Loucy (cell line): ENCODE measurements around the gene ARMC5.

Experiments
- H2AFZ ChIP-seq: fragments of 200-600 bp; sonication (generic); 2 replicates; pipeline ENCODE4 v1.6.0; 2016; ENCODE audit warnings: antibody characterized with exemption, mild to moderate bottlenecking, low read length, moderate library complexity
- H3F3A ChIP-seq: fragments of 200-600 bp; 2 replicates; pipeline ENCODE4 v1.6.0; 2016; ENCODE audit warnings: antibody characterized with exemption, low read depth, mild to moderate bottlenecking
- H3K27me3 ChIP-seq: fragments of 200-600 bp; sonication (generic); 2 replicates; pipeline ENCODE4 v1.6.1; 2014; ENCODE audit warnings: low read length, mild to moderate bottlenecking; ENCODE audit not compliant: insufficient read depth, poor library complexity, severe bottlenecking
- H3K36me3 ChIP-seq: fragments of 200-600 bp; sonication (generic); 2 replicates; pipeline ENCODE4 v1.6.1; 2016; ENCODE audit warnings: low read length; ENCODE audit not compliant: insufficient read depth
- H3K4me1 ChIP-seq: fragments of 200-600 bp; sonication (generic); 2 replicates; pipeline ENCODE4 v1.5.1; 2014; ENCODE audit warnings: low read length, mild to moderate bottlenecking; ENCODE audit not compliant: insufficient read depth, poor library complexity, severe bottlenecking
- H3K4me2 ChIP-seq: fragments of 200-600 bp; sonication (generic); 2 replicates; pipeline ENCODE4 v1.6.0; 2014; ENCODE audit warnings: antibody characterized with exemption, low read length, low read depth, mild to moderate bottlenecking; ENCODE audit not compliant: poor library complexity, severe bottlenecking
- H3K4me3 ChIP-seq: fragments of 200-600 bp; sonication (generic); 2 replicates; pipeline ENCODE4 v1.5.1; 2014; ENCODE audit warnings: low read length, mild to moderate bottlenecking, mixed read lengths; ENCODE audit not compliant: poor library complexity, severe bottlenecking
- H3K79me2 ChIP-seq: fragments of 200-600 bp; sonication (generic); 2 replicates; pipeline ENCODE4 v1.6.1; 2014; ENCODE audit warnings: low read length; ENCODE audit not compliant: insufficient read depth
- H3K9ac ChIP-seq: fragments of 200-600 bp; sonication (generic); 2 replicates; pipeline ENCODE4 v1.6.0; 2014; ENCODE audit warnings: mild to moderate bottlenecking, low read depth, low read length, moderate library complexity; ENCODE audit not compliant: poor library complexity, severe bottlenecking
- H3K9me2 ChIP-seq: fragments of 200-600 bp; sonication (generic); replicated peaks from 2 replicates; pipeline ENCODE4 v1.6.1; 2016; ENCODE audit warnings: low read depth, low read length, mixed read lengths
- H3K9me3 ChIP-seq: fragments of 200-600 bp; sonication (generic); 2 replicates; pipeline ENCODE4 v1.6.1; 2014; ENCODE audit warnings: mild to moderate bottlenecking, antibody characterized with exemption, low read length, low read depth; ENCODE audit not compliant: insufficient read depth
- H4K20me1 ChIP-seq: fragments of 200-600 bp; sonication (generic); 2 replicates; pipeline ENCODE4 v1.6.0; 2014; ENCODE audit warnings: antibody characterized with exemption, low read length, mild to moderate bottlenecking; ENCODE audit not compliant: insufficient read depth, poor library complexity, severe bottlenecking
- EZH2phosphoT487 ChIP-seq: fragments of 200-600 bp; IDR thresholded peaks from 2 replicates; pipeline ENCODE4 v1.6.1; 2018; ENCODE audit warnings: antibody characterized with exemption, mild to moderate bottlenecking, moderate library complexity, borderline replicate concordance
- TF ChIP-seq, protein P1 (sequence below): fragments of 200-600 bp; sonication (generic); conservative IDR thresholded peaks from 2 replicates; pipeline ENCODE4 v1.5.1; 2014; ENCODE audit warnings: mild to moderate bottlenecking, antibody characterized with exemption, low read length

ARMC5 gene

DNA sequence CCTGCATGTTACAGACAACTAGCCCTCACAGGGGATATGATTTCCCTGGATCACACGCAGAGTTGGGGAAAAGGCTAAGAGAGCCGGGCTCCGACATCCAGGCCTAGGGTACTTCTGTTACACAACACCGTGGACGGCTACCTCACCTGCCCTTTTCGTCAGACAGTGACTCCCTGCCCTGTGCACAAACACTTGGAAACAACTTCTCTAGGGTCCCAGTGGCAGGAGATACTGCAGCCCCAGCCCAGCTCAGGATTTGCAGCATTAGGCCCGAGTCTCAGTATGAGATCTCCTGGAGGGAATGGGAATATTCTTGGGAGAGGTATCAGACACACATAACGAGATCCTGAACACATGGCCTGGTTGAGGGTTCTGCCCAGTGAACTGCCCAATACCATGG, 40.6 kb downstream of the ARMC5 start:
- no peak overlapping the region for H3K4me3 ChIP-seq
- no peaks in the 10 kb centered on the region for H3K9me3 ChIP-seq
- peaks cover 6% of the 10 kb centered on the region; the same call in 1 of the 2 replicates for H3K79me2 ChIP-seq
- no peak overlapping the region for H3K9ac ChIP-seq
- H3K4me1 ChIP-seq: peaks cover 16% of the 10 kb centered on the region
- TF ChIP-seq EZH2phosphoT487: no peak
- TF ChIP-seq, protein P1, sequence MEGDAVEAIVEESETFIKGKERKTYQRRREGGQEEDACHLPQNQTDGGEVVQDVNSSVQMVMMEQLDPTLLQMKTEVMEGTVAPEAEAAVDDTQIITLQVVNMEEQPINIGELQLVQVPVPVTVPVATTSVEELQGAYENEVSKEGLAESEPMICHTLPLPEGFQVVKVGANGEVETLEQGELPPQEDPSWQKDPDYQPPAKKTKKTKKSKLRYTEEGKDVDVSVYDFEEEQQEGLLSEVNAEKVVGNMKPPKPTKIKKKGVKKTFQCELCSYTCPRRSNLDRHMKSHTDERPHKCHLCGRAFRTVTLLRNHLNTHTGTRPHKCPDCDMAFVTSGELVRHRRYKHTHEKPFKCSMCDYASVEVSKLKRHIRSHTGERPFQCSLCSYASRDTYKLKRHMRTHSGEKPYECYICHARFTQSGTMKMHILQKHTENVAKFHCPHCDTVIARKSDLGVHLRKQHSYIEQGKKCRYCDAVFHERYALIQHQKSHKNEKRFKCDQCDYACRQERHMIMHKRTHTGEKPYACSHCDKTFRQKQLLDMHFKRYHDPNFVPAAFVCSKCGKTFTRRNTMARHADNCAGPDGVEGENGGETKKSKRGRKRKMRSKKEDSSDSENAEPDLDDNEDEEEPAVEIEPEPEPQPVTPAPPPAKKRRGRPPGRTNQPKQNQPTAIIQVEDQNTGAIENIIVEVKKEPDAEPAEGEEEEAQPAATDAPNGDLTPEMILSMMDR: no peak
- H3K4me2 ChIP-seq: no peak overlapping the region
- no peak overlapping the region for H2AFZ ChIP-seq
- no peaks in the 10 kb centered on the region for H3K9me2 ChIP-seq
- H3K36me3 ChIP-seq: peaks cover 22% of the 10 kb centered on the region; the same call in 1 of the 2 replicates
- no peaks in the 10 kb centered on the region for H4K20me1 ChIP-seq
- H3K27me3 ChIP-seq: no peaks in the 10 kb centered on the region
- no peaks in the 10 kb centered on the region for H3F3A ChIP-seq

DNA sequence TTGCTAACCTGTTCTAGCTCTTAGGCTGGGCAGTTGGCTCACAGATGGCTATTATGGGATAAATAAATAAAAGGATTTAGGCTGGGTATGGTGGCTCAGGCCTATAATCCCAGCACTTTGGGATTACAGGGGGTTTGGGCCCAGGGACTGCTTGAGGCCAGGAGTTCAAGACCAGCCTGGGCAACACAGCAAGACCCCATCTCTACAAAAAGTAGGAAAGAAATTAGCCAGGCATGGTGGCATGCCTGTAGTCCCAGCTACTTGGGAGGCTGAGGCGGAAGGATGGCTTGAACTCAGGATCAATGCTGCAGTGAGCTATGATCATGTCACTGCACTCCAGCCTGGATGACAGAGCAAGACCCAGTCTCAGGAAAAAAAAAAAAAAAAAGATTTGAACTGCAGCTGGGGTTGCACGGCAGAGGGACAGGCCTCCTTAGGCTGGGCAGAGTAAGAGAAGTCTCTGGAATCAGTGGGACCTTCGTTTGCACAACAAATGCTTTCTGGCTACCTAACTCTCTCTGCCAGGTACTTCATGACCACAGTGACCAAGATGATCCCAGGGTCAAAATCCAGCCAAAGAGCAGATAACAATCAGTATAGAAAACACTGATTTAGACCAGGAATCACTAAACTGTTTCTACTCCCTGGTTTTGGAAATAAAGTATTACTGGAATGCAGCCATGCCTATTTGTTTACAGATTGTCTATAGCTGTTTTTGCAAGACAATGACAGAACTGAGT, 42.1 kb downstream of the ARMC5 start:
- no peak overlapping the region for H3K9ac ChIP-seq
- TF ChIP-seq, protein P1: no peak
- TF ChIP-seq EZH2phosphoT487: no peak
- H3K9me2 ChIP-seq: no peaks in the 10 kb centered on the region
- H3K79me2 ChIP-seq: peaks cover 10% of the 10 kb centered on the region
- H3K4me3 ChIP-seq: no peak overlapping the region
- no peaks in the 10 kb centered on the region for H3K27me3 ChIP-seq
- no peak overlapping the region for H2AFZ ChIP-seq
- H4K20me1 ChIP-seq: no peaks in the 10 kb centered on the region
- no peaks in the 10 kb centered on the region for H3K9me3 ChIP-seq
- peaks cover 10% of the 10 kb centered on the region for H3F3A ChIP-seq
- H3K4me1 ChIP-seq: peaks cover 29% of the 10 kb centered on the region
- H3K36me3 ChIP-seq: peaks cover 12% of the 10 kb centered on the region; the same call in 1 of the 2 replicates
- H3K4me2 ChIP-seq: no peak overlapping the region

DNA sequence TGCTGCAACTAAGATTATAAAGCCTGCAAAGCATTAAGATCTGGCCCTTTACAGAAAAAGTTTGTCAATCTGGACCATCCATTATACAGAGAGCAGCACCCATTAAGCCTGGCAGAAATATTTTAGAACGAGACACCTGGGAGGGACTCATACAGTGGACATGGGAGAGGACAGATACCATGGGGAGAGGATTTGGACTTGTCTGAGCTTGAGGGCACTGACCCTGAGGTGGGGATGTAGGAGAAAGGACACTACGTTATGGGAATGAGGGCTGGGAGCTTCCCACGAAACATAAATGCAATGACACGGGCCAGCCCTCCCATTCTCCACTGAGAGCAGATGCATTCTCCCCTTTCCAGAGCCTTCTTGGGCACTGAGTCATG, 42.7 kb downstream of the ARMC5 start:
- Histone ChIP-seq H3K4me2 (no peak overlapping the region), H3F3A (peaks cover 10% of the 10 kb centered on the region)

More for the DNA sequence above, 42.7 kb downstream of the ARMC5 start:
- Histone ChIP-seq H2AFZ (no peak overlapping the region), H3K9me3 (no peaks in the 10 kb centered on the region), H3K79me2 (peaks cover 15% of the 10 kb centered on the region), H3K9me2 (no peaks in the 10 kb centered on the region), H3K9ac (no peak overlapping the region), H3K27me3 (no peaks in the 10 kb centered on the region), H3K4me3 (no peak overlapping the region), H4K20me1 (no peaks in the 10 kb centered on the region), H3K36me3 (peaks cover 8% of the 10 kb centered on the region; the same call in 1 of the 2 replicates), H3K4me1 (peaks cover 32% of the 10 kb centered on the region)
- TF ChIP-seq EZH2phosphoT487: no peak
- TF ChIP-seq, protein P1: no peak
